SKM-1 (cell line): Measurements from ENCODE around the gene SLAMF6.

Experiments
- DNase-seq: peaks from one replicate; lab custom pipeline; 2025; ENCODE audit not compliant: unreplicated experiment; lab: John Stamatoyannopoulos, UW

The SLAMF6 gene

GRCh38 chr1:160474392-160475242 is 48.4 kb downstream of the SLAMF6 start:
- no peak for DNase-seq

DNA sequence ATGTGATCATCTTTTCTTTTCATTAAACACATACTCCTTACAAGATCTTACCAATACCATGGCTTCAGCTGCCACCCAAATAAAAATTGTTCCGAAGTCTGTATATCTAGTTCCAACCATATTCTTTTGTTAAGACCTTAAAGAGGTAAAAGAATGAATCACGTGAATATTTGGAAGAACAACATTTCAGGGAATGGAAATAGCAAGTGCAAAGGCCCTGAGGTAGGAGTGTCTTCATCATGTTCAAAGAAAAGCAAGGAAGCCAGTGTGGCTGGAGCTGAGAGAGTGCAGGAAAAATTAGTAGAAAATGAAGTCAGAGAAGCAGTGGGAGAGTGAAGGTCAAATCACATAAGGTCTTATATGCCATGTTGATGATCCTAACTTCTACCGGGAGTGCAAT is 50.9 kb downstream of the SLAMF6 start:
- DNase-seq: no peak

- no peak for DNase-seq
These were observed 51.8 kb downstream of the SLAMF6 start for GRCh38 chr1:160471253-160471652.

DNA sequence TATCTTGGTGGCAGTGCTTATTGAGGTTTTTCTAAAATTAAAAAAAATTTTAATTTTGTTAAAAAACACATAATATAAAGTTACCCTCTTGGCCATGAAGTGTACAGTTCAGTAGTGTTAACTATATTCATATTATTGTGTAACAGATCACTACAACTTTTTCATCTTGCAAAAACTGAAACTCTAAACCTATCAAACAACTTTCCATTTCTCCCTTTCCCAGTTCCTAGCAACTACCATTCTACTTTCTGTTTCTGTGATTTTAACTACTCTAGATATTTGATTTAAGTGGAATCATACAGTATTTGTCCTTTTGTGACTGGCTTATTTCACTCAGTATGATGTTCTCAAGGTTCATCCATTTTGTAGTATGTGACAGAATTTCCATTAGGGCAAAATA is 55.5 kb downstream of the SLAMF6 start:
- DNase-seq: no peak

GRCh38 chr1:160466961-160467360 is 56.1 kb downstream of the SLAMF6 start:
- DNase-seq: no peak

DNA sequence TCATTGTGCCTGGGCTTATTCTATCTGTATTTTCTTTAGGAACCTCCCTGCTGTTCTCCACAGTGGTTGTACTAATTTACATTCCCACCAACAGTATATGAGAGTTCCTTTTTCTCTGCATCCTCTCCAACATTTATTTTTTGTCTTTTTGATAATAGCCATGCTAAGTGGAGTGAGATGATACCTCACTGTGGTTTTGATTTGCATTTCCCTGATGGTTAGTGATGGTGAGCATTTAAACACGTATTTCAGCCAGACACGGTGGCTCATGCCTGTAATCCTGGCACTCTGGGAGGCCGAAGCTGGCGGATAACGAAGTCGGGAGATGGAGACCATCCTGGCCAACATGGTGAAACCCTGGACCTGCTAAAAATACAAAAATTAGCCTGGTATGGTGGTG is 57.9 kb downstream of the SLAMF6 start:
- no peak for DNase-seq

- no peak for DNase-seq
These were observed 62.3 kb downstream of the SLAMF6 start for GRCh38 chr1:160460683-160461287.

DNA sequence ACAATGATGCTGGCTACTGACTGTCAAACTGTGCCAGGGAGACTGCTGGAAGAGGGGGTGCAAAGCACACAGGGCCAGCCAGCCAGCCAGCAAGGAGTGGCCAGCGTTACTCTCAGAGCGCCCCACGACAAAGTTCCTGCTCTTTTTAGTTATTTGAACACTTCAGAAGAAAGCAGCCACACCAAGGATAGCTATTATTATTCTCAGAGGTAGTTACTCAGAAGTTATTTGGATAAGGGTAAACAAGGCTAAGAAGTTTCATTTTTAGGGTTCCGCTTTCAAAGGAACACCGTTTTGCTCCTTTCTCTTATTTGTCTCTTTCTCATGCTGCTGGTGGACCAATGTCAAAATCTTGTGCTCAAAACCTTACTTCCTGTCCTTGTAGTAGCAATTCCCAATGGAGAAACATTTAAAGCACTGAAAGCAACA is 62.8 kb downstream of the SLAMF6 start:
- no peak for DNase-seq

DNA sequence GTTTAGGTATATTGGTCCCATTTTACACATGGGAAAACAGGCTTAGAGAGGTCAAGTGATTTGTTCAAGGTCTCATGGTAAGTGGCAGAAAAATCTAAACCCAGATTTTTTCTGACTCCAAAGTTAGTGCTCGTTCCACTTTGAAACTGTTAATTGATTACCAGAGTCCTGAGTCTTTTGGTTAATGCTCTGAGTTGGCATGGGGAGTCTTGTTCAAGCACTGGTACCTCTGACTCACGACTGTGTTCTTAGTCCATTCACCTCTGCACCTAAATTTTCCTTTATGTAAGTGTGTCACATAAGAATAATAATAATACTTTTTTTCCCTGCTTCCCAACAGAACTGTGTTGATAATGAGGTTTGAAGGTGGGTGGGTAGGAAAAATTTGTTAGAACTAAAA is 63.4 kb downstream of the SLAMF6 start:
- no peak for DNase-seq

- DNase-seq: no peak
These were observed 64.0 kb downstream of the SLAMF6 start for GRCh38 chr1:160459056-160459455.

GRCh38 chr1:160455153-160455517 is 67.9 kb downstream of the SLAMF6 start:
- DNase-seq: no peak

- no peak for DNase-seq
These were observed 68.5 kb downstream of the SLAMF6 start for GRCh38 chr1:160454371-160455152.

DNA sequence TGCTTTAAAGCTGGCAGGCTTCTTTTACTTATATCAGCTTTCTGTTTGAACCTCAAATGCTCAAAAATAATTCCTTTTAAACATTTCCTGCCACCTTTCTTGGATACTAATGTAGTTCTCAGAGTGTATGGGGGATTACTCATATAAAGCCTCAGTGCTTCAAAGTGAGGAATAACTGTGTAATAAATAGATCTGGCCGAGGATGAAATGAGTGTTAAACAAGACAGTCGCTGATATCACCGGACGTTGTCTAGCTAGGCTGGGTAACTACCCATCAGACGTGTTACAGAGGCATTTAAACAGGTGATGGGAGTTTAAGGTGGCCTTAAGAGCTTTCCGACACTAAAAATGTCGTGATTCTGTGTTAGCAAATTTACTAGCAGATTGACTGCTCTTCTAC is 69.6 kb downstream of the SLAMF6 start:
- DNase-seq: no peak

DNA sequence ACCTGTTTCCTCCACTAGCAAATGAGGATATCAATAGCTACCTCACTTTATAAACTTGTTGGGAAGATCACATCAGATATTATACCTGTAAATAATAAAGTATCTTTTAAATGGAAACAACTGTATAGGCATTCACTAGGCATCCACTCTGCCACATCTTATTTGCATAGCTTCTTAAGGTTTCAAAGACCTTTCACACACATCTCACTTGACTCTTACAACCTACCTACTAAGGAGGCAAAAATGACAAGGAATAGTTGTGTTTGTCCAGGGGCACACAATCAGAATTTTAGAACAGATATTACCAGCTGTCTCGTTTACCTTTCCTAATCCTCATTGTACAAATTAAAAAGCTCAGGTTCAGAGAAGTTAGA is 71.2 kb downstream of the SLAMF6 start:
- no peak for DNase-seq

- DNase-seq: no peak
These were observed 71.8 kb downstream of the SLAMF6 start for GRCh38 chr1:160451119-160451858.

DNA sequence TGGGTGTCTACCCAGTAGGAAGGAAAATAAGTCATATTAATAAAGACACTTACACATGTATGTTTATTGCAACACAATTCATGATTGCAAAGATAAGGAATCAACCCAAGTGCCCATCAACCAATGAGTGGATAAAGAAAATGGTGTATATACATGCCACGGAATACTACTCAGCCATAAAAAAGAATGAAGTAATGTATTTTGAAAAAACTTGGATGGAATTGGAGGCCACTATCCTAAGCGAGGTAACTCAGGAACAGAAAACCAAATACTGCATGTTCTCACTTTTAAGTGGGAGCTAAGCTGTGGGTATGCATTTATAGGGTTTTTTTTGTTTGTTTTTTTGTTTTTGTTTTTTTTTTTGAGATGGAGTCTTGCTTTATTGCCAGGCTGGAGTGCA is 73.6 kb downstream of the SLAMF6 start:
- DNase-seq: no peak

GRCh38 chr1:160446945-160447600 is 76.0 kb downstream of the SLAMF6 start:
- no peak for DNase-seq

DNA sequence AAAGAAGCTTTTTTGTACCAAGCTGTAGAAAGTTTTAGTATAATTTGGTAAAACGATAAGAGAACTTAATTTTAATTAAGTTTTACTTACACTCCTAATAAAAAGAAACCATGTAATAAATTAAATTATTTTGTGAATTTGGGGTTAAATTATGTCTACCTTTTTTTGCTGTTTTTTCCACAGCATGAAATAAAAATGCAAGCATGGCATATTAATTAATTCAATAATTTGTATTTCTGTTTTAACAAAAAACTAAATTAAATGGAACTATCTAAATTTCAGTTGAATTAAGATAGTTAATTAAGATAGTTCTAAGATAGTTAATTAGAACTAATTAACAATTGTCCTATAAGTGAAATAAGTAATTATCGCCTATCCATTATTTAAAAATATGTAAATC is 83.3 kb downstream of the SLAMF6 start:
- DNase-seq: no peak

GRCh38 chr1:160438935-160439334 is 84.1 kb downstream of the SLAMF6 start:
- no peak for DNase-seq

DNA sequence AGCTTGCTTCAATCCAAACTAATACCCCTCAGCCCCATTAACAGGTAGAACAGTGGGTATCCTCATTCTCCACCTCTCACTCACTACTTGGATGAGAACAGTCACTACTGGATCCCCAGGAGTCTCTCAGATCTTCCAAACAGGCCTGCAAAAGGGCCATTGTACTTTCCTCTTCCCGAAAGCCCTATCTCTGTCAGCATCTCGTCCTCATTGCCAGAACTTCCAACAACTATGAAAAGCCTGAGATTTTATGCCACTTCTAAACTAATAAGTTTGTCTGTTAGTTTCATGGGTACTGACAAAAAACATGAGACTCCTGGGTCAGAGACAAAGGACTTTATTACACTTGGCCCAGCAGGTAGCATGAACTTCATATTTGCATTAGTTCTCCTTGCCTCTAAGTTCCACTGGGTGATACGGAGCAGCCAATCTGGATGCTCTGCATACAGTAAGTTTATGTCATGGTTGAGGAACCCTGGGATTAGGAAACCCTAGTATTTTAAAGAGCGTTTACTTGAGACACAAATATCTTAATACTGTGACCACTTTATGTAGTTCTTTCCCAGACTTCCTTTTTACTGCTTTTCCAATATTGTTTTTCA is 84.6 kb downstream of the SLAMF6 start:
- DNase-seq: no peak
